ENCODE results near the gene FAM47E. TPM values are rescaled to one million over a fixed set of nuclear protein-coding genes. Genes with fewer than 3 reads are reported as not detected.

The FAM47E gene
- total and polyA plus RNA-seq, 2 donors (not counting 1 experiment from before 2014, with no cell fraction given), result 0.15 to 1.3 TPM

GRCh38 chr4:76272073-76272472 is 20.6 kb downstream of the FAM47E start:
- H4K20me1 ChIP-seq (ENCODE audit: control insufficient read depth, insufficient read depth, low read length, poor library complexity, severe bottlenecking), result no peaks in the 10 kb centered on the region
- H3K4me2 ChIP-seq (replicated peaks; ENCODE audit: low read depth, low read length, poor library complexity, severe bottlenecking), result no peak overlapping the region
- no peaks in the 10 kb centered on the region for H3K79me2 ChIP-seq (ENCODE audit: control insufficient read depth, insufficient read depth, low read length)
- no peak overlapping the region for H3K4me3 ChIP-seq (ENCODE audit: control extremely low read depth in 1 of 5, extremely low read depth in 1 of 5, insufficient read depth in 1 of 5, low read depth in 2 of 5, low read length in 4 of 5)
- intact Hi-C loops (cut with micrococcal nuclease), result no loop called here
- H3K27ac ChIP-seq (ENCODE audit: low read length in 2 of 2), result no peak overlapping the region
- no peaks in the 10 kb centered on the region for H3K4me1 ChIP-seq (ENCODE audit: control insufficient read depth in 2 of 2, insufficient read depth in 2 of 2, low read length in 2 of 2)
- H3K27me3 ChIP-seq (replicated peaks in 1 of 4; ENCODE audit: control extremely low read depth in 1 of 4, control insufficient read depth in 3 of 4, insufficient read depth in 4 of 4, low read length in 3 of 4), result peaks cover 0 to 6% (median 0%) of the 10 kb centered on the region in 4 experiments
- H3K9ac ChIP-seq (ENCODE audit: low read length), result no peak overlapping the region
- ChIA-PET POLR2A (no interaction called here), CTCF (no interaction called here)
- no peaks in the 10 kb centered on the region for H3K9me3 ChIP-seq (ENCODE audit: control extremely low read depth in 1 of 3, control insufficient read depth in 2 of 3, insufficient read depth in 1 of 3, low read length in 2 of 3)
- Mint-ChIP-seq H3K4me3 (no peak overlapping the region), H3K4me1 (no peaks in the 10 kb centered on the region), H3K27me3 (peaks cover 20% of the 10 kb centered on the region), H3K27ac (no peak overlapping the region), H3K9me3 (ENCODE audit: insufficient read depth) (no peaks in the 10 kb centered on the region)
- no peak for ATAC-seq (ENCODE audit: low read depth)
- H3K36me3 ChIP-seq (replicated peaks in 1 of 2; ENCODE audit: control extremely low read depth in 1 of 2, control insufficient read depth in 1 of 2, extremely low read depth in 1 of 2, insufficient read depth in 2 of 2, low read length in 1 of 2), result no peaks in the 10 kb centered on the region
- TF ChIP-seq EZH2 (IDR thresholded peaks at IDR 0.05; ENCODE audit: borderline replicate concordance, insufficient read depth, low read depth, low read length, poor library complexity, severe bottlenecking) (no peak), CTCF (IDR thresholded peaks at IDR 0.05) (no peak)
- no peak for DNase-seq
- no peak overlapping the region for H2AFZ ChIP-seq (ENCODE audit: insufficient read depth, low read depth, low read length, poor library complexity, severe bottlenecking)

- Mint-ChIP-seq H3K4me3 (no peak overlapping the region), H3K4me1 (no peaks in the 10 kb centered on the region), H3K27ac (no peak overlapping the region), H3K9me3 (ENCODE audit: insufficient read depth) (no peaks in the 10 kb centered on the region), H3K27me3 (peaks cover 21% of the 10 kb centered on the region)
- ATAC-seq (ENCODE audit: low read depth), result no peak
- intact Hi-C loops (cut with micrococcal nuclease), result no loop called here
- Histone ChIP-seq H4K20me1 (ENCODE audit: control insufficient read depth, insufficient read depth, low read length, poor library complexity, severe bottlenecking) (no peaks in the 10 kb centered on the region), H3K36me3 (replicated peaks in 1 of 2; ENCODE audit: control extremely low read depth in 1 of 2, control insufficient read depth in 1 of 2, extremely low read depth in 1 of 2, insufficient read depth in 2 of 2, low read length in 1 of 2) (no peaks in the 10 kb centered on the region), H3K4me2 (replicated peaks; ENCODE audit: low read depth, low read length, poor library complexity, severe bottlenecking) (no peak overlapping the region), H3K4me1 (ENCODE audit: control insufficient read depth in 2 of 2, insufficient read depth in 2 of 2, low read length in 2 of 2) (no peaks in the 10 kb centered on the region), H3K4me3 (ENCODE audit: control extremely low read depth in 1 of 5, extremely low read depth in 1 of 5, insufficient read depth in 1 of 5, low read depth in 2 of 5, low read length in 4 of 5) (no peak overlapping the region), H3K9ac (ENCODE audit: low read length) (no peak overlapping the region), H3K79me2 (ENCODE audit: control insufficient read depth, insufficient read depth, low read length) (no peaks in the 10 kb centered on the region), H3K27me3 (replicated peaks in 1 of 4; ENCODE audit: control extremely low read depth in 1 of 4, control insufficient read depth in 3 of 4, insufficient read depth in 4 of 4, low read length in 3 of 4) (peaks cover 0 to 6% (median 0%) of the 10 kb centered on the region in 4 experiments), H3K9me3 (ENCODE audit: control extremely low read depth in 1 of 3, control insufficient read depth in 2 of 3, insufficient read depth in 1 of 3, low read length in 2 of 3) (no peaks in the 10 kb centered on the region), H3K27ac (ENCODE audit: low read length in 2 of 2) (no peak overlapping the region), H2AFZ (ENCODE audit: insufficient read depth, low read depth, low read length, poor library complexity, severe bottlenecking) (no peak overlapping the region)
- CTCF ChIA-PET, result no interaction called here
- POLR2A ChIA-PET, result no interaction called here
- no CpG with 5 or more reads among the region's 1 CpG for WGBS (ENCODE audit: insufficient coverage)
- TF ChIP-seq EZH2 (IDR thresholded peaks at IDR 0.05; ENCODE audit: borderline replicate concordance, insufficient read depth, low read depth, low read length, poor library complexity, severe bottlenecking), result no peak
- no peak for TF ChIP-seq CTCF (IDR thresholded peaks at IDR 0.05)
- DNase-seq, result no peak
Observed at GRCh38 chr4:76272582-76272981, 21.1 kb downstream of the FAM47E start.
